Stomach (tissue), 4 donors: ENCODE data around the gene IQGAP2.

ENCODE experiments used
- CTCF ChIP-seq, 7 experiments: fragments of 450-650 bp in 4 of 7; fragments of 200-600 bp in 3 of 7; sonication (generic) in 3 of 7; IDR thresholded peaks; one replicate each; pipeline ENCODE4 v1.5.1; 2016 to 2019; ENCODE audit warnings: antibody characterized with exemption in 7 of 7, control low read depth in 2 of 7, mild to moderate bottlenecking in 1 of 7
- EP300 ChIP-seq: sonication (generic); formaldehyde crosslinking; IDR thresholded peaks from one replicate; pipeline ENCODE4 v1.6.1; 2017; ENCODE audit warnings: antibody characterized with exemption
- POLR2A ChIP-seq, 4 donors: fragments of 450-650 bp; IDR thresholded peaks; one replicate each; pipeline ENCODE4 v1.6.1; 2016; ENCODE audit warnings: antibody characterized with exemption in 4 of 4, control low read depth in 2 of 4, mild to moderate bottlenecking in 1 of 4, moderate library complexity in 1 of 4
- POLR2AphosphoS5 ChIP-seq, 3 donors: sonication (generic); formaldehyde crosslinking; IDR thresholded peaks; one replicate each; pipeline ENCODE4 v1.6.1; 2016; ENCODE audit warnings: antibody characterized with exemption in 3 of 3

DNA sequence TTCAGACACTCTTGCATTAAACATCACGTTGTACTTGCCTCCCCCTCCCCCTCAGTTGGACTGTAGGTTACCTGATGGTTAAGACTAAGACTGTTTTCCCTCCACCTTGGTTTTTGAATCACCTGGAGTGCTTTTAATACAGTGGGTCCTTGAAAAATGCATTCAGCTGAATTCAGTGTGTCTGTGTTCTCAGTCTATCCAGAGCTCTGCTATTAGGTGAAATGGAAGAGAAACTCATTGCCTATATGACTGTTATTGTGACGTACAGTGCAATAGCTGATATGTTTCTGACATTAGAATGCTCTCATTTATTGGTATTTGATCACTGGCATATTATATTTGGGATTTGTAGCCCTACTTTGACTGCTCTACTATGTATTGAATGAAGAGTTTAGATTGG, 111.6 kb downstream of the IQGAP2 start:
- TF ChIP-seq POLR2A (IDR thresholded peaks at IDR 0.05) (no peak), CTCF (IDR thresholded peaks at IDR 0.05) (no peak), EP300 (no peak), POLR2AphosphoS5 (IDR thresholded peaks at IDR 0.05) (no peak)
